ENCODE results near the gene PARVG.

- TF ChIP-seq, protein P1, sequence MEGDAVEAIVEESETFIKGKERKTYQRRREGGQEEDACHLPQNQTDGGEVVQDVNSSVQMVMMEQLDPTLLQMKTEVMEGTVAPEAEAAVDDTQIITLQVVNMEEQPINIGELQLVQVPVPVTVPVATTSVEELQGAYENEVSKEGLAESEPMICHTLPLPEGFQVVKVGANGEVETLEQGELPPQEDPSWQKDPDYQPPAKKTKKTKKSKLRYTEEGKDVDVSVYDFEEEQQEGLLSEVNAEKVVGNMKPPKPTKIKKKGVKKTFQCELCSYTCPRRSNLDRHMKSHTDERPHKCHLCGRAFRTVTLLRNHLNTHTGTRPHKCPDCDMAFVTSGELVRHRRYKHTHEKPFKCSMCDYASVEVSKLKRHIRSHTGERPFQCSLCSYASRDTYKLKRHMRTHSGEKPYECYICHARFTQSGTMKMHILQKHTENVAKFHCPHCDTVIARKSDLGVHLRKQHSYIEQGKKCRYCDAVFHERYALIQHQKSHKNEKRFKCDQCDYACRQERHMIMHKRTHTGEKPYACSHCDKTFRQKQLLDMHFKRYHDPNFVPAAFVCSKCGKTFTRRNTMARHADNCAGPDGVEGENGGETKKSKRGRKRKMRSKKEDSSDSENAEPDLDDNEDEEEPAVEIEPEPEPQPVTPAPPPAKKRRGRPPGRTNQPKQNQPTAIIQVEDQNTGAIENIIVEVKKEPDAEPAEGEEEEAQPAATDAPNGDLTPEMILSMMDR (IDR thresholded peaks at IDR 0.05; ENCODE audit: low read length) = no peak
- TF ChIP-seq EZH2phosphoT487 (IDR thresholded peaks at IDR 0.05; ENCODE audit: low read length) = no peak
Observed at GRCh38 chr22:44256085-44256484, 75.4 kb downstream of the PARVG start.
